ENCODE data around the gene JPT1. TPM values are rescaled to one million over a fixed set of nuclear protein-coding genes. Genes with fewer than 3 reads are reported as not detected.

JPT1 gene
- total and polyA plus RNA-seq, 2 donors (not counting 3 experiments of a cell fraction or from before 2014, with no cell fraction given) = 212 to 352 TPM

DNA sequence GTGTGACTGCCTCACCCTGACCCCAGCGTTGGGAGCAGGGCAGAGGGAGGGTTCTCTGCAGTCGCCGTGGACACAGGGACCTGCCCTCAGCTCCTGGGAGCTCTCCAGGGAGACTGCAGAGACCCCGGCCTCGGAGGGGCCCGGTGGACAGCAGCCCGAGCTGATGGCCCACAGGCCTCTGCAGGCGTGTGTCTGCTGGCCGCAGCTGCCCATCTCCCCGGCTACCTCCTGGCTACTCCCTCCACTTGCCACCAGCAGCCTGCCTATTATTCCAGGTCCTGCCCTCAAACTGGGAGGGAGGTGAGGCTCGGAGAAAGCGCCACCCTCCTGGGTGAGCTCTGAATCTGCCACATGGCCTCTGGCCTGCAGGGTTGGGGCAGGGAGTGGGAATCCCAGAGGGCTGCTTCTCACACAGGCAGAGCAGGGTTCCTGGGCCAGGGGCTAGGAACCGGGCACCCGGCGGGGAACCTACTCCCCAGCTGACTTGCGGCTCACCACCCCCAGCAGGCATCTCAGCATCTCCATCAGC, 59.4 kb downstream of the JPT1 start:
- intact Hi-C loops (cut with micrococcal nuclease) = no loop called here
- no peak for TF ChIP-seq MYC (IDR thresholded peaks at IDR 0.05; ENCODE audit: low read depth, low read length)
- TF ChIP-seq, protein P1, sequence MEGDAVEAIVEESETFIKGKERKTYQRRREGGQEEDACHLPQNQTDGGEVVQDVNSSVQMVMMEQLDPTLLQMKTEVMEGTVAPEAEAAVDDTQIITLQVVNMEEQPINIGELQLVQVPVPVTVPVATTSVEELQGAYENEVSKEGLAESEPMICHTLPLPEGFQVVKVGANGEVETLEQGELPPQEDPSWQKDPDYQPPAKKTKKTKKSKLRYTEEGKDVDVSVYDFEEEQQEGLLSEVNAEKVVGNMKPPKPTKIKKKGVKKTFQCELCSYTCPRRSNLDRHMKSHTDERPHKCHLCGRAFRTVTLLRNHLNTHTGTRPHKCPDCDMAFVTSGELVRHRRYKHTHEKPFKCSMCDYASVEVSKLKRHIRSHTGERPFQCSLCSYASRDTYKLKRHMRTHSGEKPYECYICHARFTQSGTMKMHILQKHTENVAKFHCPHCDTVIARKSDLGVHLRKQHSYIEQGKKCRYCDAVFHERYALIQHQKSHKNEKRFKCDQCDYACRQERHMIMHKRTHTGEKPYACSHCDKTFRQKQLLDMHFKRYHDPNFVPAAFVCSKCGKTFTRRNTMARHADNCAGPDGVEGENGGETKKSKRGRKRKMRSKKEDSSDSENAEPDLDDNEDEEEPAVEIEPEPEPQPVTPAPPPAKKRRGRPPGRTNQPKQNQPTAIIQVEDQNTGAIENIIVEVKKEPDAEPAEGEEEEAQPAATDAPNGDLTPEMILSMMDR (IDR thresholded peaks at IDR 0.05; ENCODE audit: extremely low read depth in 1 of 2, insufficient read depth in 1 of 2, low read depth in 1 of 2, low read length in 2 of 2) = no peak
- no peak for TF ChIP-seq POLR2AphosphoS5 (IDR thresholded peaks at IDR 0.05; ENCODE audit: insufficient read depth, low read depth, low read length)
- TF ChIP-seq, protein P2, sequence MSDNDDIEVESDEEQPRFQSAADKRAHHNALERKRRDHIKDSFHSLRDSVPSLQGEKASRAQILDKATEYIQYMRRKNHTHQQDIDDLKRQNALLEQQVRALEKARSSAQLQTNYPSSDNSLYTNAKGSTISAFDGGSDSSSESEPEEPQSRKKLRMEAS (IDR thresholded peaks at IDR 0.05; ENCODE audit: insufficient read depth, insufficient read length) = no peak
- TF ChIP-seq FOS (IDR thresholded peaks at IDR 0.05; ENCODE audit: borderline replicate concordance, insufficient read depth, low read length) = no peak
- dilution Hi-C loops (cut with MboI; ENCODE audit: extremely low pct_ligation_motif_present, low sequenced_read_pairs) = no loop called here
- Histone ChIP-seq H3K4me3 (replicated peaks in 1 of 3; ENCODE audit: insufficient read depth in 1 of 3, low read depth in 1 of 3, low read length in 3 of 3) (no peak overlapping the region), H3K9me1 (replicated peaks; ENCODE audit: control insufficient read depth, extremely low read depth, insufficient read depth, low read length) (no peaks in the 10 kb centered on the region), H3K4me2 (ENCODE audit: insufficient read depth, low read length) (no peak overlapping the region), H3K27me3 (ENCODE audit: control insufficient read depth in 2 of 2, insufficient read depth in 2 of 2, low read length in 2 of 2) (no peaks in the 10 kb centered on the region), H3K4me1 (ENCODE audit: control insufficient read depth, extremely low read depth, insufficient read depth, low read length) (peaks cover 17% of the 10 kb centered on the region), H3K27ac (ENCODE audit: insufficient read depth, low read depth, low read length) (no peak overlapping the region), H2AFZ (ENCODE audit: low read depth, low read length) (no peak overlapping the region), H3K79me2 (ENCODE audit: control insufficient read depth, insufficient read depth, low read length) (no peaks in the 10 kb centered on the region), H3K36me3 (ENCODE audit: control insufficient read depth in 2 of 2, extremely low read depth in 1 of 2, insufficient read depth in 2 of 2, low read length in 2 of 2) (peaks cover 0 to 11% of the 10 kb centered on the region in 2 experiments), H3K9ac (replicated peaks; ENCODE audit: extremely low read depth, insufficient read depth, low read length) (no peak overlapping the region), H3K9me3 (replicated peaks; ENCODE audit: control insufficient read depth, insufficient read depth, low read length) (no peaks in the 10 kb centered on the region), H4K20me1 (replicated peaks; ENCODE audit: control insufficient read depth, extremely low read depth, insufficient read depth, low read length) (no peaks in the 10 kb centered on the region)
- BruUV-seq (replicated peaks) = no TSS peak
- no peak for FAIRE-seq
- no peak for DNase-seq (ENCODE audit: low read depth, low spot score)
- CTCF ChIA-PET = interaction anchor here (0.8 to 4.4 kb wide), 6 partner anchors 10 to 106 kb away, joined by 3 to 46 read pairs (median 5); no protein-coding TSS in a partner anchor
- POLR2A ChIA-PET = no interaction called here
